ENCODE measurements around the gene GJC2.

The GJC2 gene

DNA sequence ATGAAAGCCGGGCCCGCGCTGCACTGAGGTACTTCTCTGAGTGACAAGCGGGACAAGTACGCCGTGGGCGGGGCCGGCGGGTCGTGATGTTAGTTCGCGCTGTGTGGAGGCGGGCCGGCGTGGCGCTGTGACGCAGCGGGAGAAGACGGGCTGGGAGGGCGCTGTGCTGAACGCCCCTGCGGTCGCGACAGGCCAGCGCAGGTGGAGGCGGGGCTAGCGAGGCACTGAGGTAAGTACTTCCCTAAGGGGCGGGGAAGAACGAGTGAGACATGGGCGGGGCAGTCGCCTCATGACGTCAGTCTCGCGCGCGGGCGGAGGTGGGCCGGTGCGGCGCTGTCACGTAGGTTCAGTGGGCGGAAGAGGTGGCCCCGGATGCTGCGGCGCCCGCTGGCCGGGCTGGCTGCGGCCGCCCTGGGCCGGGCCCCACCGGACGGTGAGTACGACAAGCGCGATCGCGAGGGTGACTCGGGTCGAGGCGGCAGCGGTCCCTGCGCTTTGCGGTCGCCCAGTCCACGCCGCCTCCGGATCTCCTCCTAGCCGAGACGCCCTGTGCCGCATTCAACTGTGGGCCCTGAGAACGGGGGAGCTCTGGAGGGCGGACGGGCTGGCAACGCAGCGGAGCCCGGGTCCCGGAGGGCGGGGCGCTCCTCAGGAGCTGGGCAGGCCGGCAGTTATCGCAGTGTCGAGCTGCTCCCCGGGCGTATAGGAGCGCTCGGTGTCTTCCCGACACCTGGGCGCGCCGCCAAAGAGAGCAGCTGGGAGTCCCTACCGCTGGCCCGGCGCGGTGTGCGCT lies 9.6 kb upstream of the GJC2 start, which contains the start of gene GUK1:
Gene GUK1 (plus strand): TSS at position 349 of the 793 bp plus-strand sequence. CDS start 24 bp downstream, at position 373.
- peaks cover 49% of the 10 kb centered on the region for H4K20me1 ChIP-seq (ENCODE audit: insufficient read depth, low read length)
- H3K79me2 ChIP-seq (ENCODE audit: insufficient read depth, low read length), result peaks cover 51% of the 10 kb centered on the region
- H3K27ac ChIP-seq (ENCODE audit: low read length), result peak within 1 kb of the TSS; percentile 88
- H3K9ac ChIP-seq (ENCODE audit: low read depth, low read length), result peak within 1 kb of the TSS; percentile 92
- TF ChIP-seq EZH2 (IDR thresholded peaks at IDR 0.05; ENCODE audit: borderline replicate concordance, low read depth, low read length, severe bottlenecking), result no peak
- TF ChIP-seq, protein P1, sequence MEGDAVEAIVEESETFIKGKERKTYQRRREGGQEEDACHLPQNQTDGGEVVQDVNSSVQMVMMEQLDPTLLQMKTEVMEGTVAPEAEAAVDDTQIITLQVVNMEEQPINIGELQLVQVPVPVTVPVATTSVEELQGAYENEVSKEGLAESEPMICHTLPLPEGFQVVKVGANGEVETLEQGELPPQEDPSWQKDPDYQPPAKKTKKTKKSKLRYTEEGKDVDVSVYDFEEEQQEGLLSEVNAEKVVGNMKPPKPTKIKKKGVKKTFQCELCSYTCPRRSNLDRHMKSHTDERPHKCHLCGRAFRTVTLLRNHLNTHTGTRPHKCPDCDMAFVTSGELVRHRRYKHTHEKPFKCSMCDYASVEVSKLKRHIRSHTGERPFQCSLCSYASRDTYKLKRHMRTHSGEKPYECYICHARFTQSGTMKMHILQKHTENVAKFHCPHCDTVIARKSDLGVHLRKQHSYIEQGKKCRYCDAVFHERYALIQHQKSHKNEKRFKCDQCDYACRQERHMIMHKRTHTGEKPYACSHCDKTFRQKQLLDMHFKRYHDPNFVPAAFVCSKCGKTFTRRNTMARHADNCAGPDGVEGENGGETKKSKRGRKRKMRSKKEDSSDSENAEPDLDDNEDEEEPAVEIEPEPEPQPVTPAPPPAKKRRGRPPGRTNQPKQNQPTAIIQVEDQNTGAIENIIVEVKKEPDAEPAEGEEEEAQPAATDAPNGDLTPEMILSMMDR (IDR thresholded peaks at IDR 0.05; ENCODE audit: borderline replicate concordance, extremely low read depth, low read length, poor library complexity, severe bottlenecking), result no peak
- DNase-seq (peak; percentile 100), ATAC-seq (ENCODE audit: insufficient read depth, low read depth) (peak; percentile 83)
- peaks cover 13% of the 10 kb centered on the region for H3K27me3 ChIP-seq (ENCODE audit: insufficient read depth, low read length, poor library complexity)
- H3K4me2 ChIP-seq (ENCODE audit: insufficient read depth, low read length), result peak within 1 kb of the TSS; percentile 95
- H3K9me3 ChIP-seq (ENCODE audit: insufficient read depth, low read length, severe bottlenecking), result no peaks in the 10 kb centered on the region
- H3K4me3 ChIP-seq (ENCODE audit: low read depth in 1 of 2, low read length in 2 of 2), result peak within 1 kb of the TSS; percentile 99
- H3K4me1 ChIP-seq (ENCODE audit: insufficient read depth, low read length), result peaks cover 45% of the 10 kb centered on the region
- H3K36me3 ChIP-seq (ENCODE audit: insufficient read depth, low read length), result peaks cover 43% of the 10 kb centered on the region
- H2AFZ ChIP-seq (ENCODE audit: low read depth, low read length), result peak within 1 kb of the TSS; percentile 89

DNA sequence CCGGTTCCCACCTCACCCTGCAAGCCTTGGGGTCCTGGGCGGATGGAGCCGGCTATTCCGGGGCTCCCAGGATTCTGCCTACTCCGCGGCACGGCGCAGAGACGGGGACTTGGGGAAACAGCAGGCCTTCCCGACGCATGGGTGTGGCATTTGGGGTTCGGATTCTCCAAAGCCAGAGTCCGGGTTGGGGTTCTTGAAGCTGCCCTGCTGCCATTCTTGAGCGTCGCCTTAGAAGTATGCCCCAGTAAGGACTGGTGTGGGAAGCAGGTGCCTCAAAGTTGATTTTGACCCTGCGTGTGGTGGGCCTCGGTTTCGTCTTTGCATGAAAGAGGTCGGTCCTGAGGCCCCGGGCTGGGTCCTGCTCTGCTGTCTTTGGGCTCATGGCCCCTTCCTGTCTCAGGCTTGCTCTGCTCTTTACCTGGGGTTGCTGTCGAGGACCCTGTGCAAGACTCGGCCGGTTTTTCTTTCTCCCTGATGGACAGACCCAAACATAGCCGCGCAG lies 9.0 kb upstream of the GJC2 start:
- Histone ChIP-seq H2AFZ (ENCODE audit: low read depth, low read length) (peak overlapping the region; percentile 89), H3K4me2 (ENCODE audit: insufficient read depth, low read length) (peak overlapping the region; percentile 95)

DNA sequence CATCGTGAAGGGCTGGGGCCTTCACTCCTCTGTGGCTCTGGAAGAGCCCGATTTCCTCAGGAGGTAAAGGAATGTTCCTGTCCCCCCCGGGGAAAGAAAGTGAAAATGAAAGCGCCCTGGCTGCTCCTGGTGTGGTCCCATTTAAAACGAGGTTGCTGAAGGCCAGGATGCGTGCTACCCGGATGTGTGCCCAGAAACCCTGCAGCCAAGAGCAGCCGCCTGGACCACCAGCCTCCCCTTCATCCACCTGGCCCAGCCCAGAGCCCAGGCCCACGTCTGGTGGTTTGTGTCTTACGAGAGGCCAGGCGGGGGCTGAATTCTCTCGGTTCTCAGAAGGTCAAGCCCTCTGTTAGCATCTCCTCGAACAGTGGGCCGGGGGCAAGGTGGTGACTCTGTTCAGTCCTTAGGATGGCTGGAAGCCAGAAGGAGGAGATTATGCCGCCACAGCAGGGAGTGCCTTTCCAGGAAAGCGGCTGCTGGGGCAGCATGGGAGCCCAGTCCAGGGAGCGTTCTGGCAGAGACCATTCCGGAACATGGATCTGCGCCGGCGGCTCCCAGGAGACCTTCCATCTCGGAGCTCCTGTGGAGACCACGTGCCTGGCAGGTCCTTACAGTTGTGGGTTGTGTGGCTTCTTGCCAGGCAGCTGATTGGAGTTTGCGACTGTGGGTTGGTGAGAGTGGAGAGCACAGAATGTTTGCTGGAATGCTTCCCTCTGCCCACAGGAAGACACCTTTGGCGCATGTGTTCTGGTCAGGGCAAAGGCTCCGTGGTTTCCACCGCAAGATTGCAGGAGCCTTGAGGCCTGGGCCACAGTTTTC lies 8.3 kb upstream of the GJC2 start:
- peak; percentile 74 for DNase-seq
- peaks cover 64% of the 10 kb centered on the region for H3K79me2 ChIP-seq (ENCODE audit: insufficient read depth, low read length)

More for the DNA sequence above, 9.0 kb upstream of the GJC2 start:
- H3K9me3 ChIP-seq (ENCODE audit: insufficient read depth, low read length, severe bottlenecking), result no peaks in the 10 kb centered on the region
- peaks cover 57% of the 10 kb centered on the region for H3K79me2 ChIP-seq (ENCODE audit: insufficient read depth, low read length)
- H3K27ac ChIP-seq (ENCODE audit: low read length), result peak overlapping the region; percentile 88
- peak; percentile 3; the same call in 2 of the 3 replicates for ATAC-seq (ENCODE audit: insufficient read depth, low read depth)
- peak overlapping the region; percentile 99 for H3K4me3 ChIP-seq (ENCODE audit: low read depth in 1 of 2, low read length in 2 of 2)
- H3K27me3 ChIP-seq (ENCODE audit: insufficient read depth, low read length, poor library complexity), result peaks cover 11% of the 10 kb centered on the region
- peaks cover 45% of the 10 kb centered on the region for H3K4me1 ChIP-seq (ENCODE audit: insufficient read depth, low read length)
- peak overlapping the region; percentile 92 for H3K9ac ChIP-seq (ENCODE audit: low read depth, low read length)
- peaks cover 49% of the 10 kb centered on the region for H3K36me3 ChIP-seq (ENCODE audit: insufficient read depth, low read length)
- no peak for DNase-seq
- TF ChIP-seq, protein P1 (IDR thresholded peaks at IDR 0.05; ENCODE audit: borderline replicate concordance, extremely low read depth, low read length, poor library complexity, severe bottlenecking), result no peak
- TF ChIP-seq EZH2 (IDR thresholded peaks at IDR 0.05; ENCODE audit: borderline replicate concordance, low read depth, low read length, severe bottlenecking), result no peak
- peaks cover 56% of the 10 kb centered on the region for H4K20me1 ChIP-seq (ENCODE audit: insufficient read depth, low read length)

More for the DNA sequence above, 8.3 kb upstream of the GJC2 start:
- peaks cover 45% of the 10 kb centered on the region for H3K4me1 ChIP-seq (ENCODE audit: insufficient read depth, low read length)
- H3K4me3 ChIP-seq (ENCODE audit: low read depth in 1 of 2, low read length in 2 of 2), result peak overlapping the region; percentile 99
- H4K20me1 ChIP-seq (ENCODE audit: insufficient read depth, low read length), result peaks cover 62% of the 10 kb centered on the region
- peak; percentile 13; the same call in 2 of the 3 replicates for ATAC-seq (ENCODE audit: insufficient read depth, low read depth)
- no peak for TF ChIP-seq EZH2 (IDR thresholded peaks at IDR 0.05; ENCODE audit: borderline replicate concordance, low read depth, low read length, severe bottlenecking)
- TF ChIP-seq, protein P1 (IDR thresholded peaks at IDR 0.05; ENCODE audit: borderline replicate concordance, extremely low read depth, low read length, poor library complexity, severe bottlenecking), result no peak
- H2AFZ ChIP-seq (ENCODE audit: low read depth, low read length), result peak overlapping the region; percentile 39; the same call in 1 of the 2 replicates
- H3K27me3 ChIP-seq (ENCODE audit: insufficient read depth, low read length, poor library complexity), result peaks cover 6% of the 10 kb centered on the region
- peaks cover 55% of the 10 kb centered on the region for H3K36me3 ChIP-seq (ENCODE audit: insufficient read depth, low read length)
- peak overlapping the region; percentile 95 for H3K4me2 ChIP-seq (ENCODE audit: insufficient read depth, low read length)
- peak overlapping the region; percentile 88 for H3K27ac ChIP-seq (ENCODE audit: low read length)
- H3K9me3 ChIP-seq (ENCODE audit: insufficient read depth, low read length, severe bottlenecking), result no peaks in the 10 kb centered on the region
- peak overlapping the region; percentile 92 for H3K9ac ChIP-seq (ENCODE audit: low read depth, low read length)

All from DND-41 (cell line).